HepG2 (cell line): ENCODE measurements around the gene CSNK2A1. TPM values are rescaled to one million over a fixed set of nuclear protein-coding genes. Genes with fewer than 3 reads are reported as not detected.
A peak's percentile ranks its signal among the peaks of the same experiment; 100 is the strongest.

Experiments used
- ATRX ChIP-seq: sonication (generic); formaldehyde crosslinking; IDR thresholded peaks from 2 replicates; pipeline ENCODE4 v1.4.0; 2020; ENCODE audit warnings: missing genetic modification reagents, borderline replicate concordance
- CENPX ChIP-seq: sonication (generic); formaldehyde crosslinking; IDR thresholded peaks from 2 replicates; pipeline ENCODE4 v1.9.0; 2021; ENCODE audit warnings: mild to moderate bottlenecking, missing genetic modification reagents, moderate library complexity
- HMGXB4 ChIP-seq, 2 experiments: sonication (generic) in 1 of 2; formaldehyde crosslinking in 1 of 2; IDR thresholded peaks; 2 replicates each; pipeline versions ENCODE4 v1.4.0 to v1.6.1; 2018 to 2020; ENCODE audit warnings: missing genetic modification reagents in 2 of 2, borderline replicate concordance in 1 of 2, low read depth in 1 of 2, mild to moderate bottlenecking in 1 of 2, missing biosample characterization in 1 of 2
- HOMEZ ChIP-seq: IDR thresholded peaks from 2 replicates; pipeline ENCODE4 v1.6.1; 2016; ENCODE audit warnings: low read depth
- SP2 ChIP-seq: sonication (generic); formaldehyde crosslinking; IDR thresholded peaks from 2 replicates; pipeline ENCODE4 v1.5.1; 2020; ENCODE audit warnings: mild to moderate bottlenecking, missing genetic modification reagents
- THAP7 ChIP-seq: sonication (generic); formaldehyde crosslinking; IDR thresholded peaks from 2 replicates; pipeline ENCODE4 v1.8.1; 2023; ENCODE audit warnings: mild to moderate bottlenecking, missing genetic modification reagents
- TMF1 ChIP-seq: sonication (generic); formaldehyde crosslinking; IDR thresholded peaks from 2 replicates; pipeline ENCODE4 v1.8.1; 2022; ENCODE audit warnings: low read depth, missing genetic modification reagents
- ZFAT ChIP-seq: sonication (generic); formaldehyde crosslinking; conservative IDR thresholded peaks from 2 replicates; pipeline ENCODE4 v1.8.1; 2023; ENCODE audit warnings: missing genetic modification reagents, inconsistent platforms
- ZNF549 ChIP-seq: sonication (generic); formaldehyde crosslinking; IDR thresholded peaks from 2 replicates; pipeline ENCODE4 v1.5.0; 2020; ENCODE audit warnings: missing genetic modification reagents
- ZNF605 ChIP-seq: sonication (generic); formaldehyde crosslinking; IDR thresholded peaks from 2 replicates; pipeline ENCODE4 v1.8.0; 2022; ENCODE audit warnings: mild to moderate bottlenecking, missing genetic modification reagents
- ZNF646 ChIP-seq: sonication (generic); formaldehyde crosslinking; IDR thresholded peaks from 2 replicates; pipeline ENCODE4 v1.9.0; 2021; ENCODE audit warnings: mild to moderate bottlenecking, missing genetic modification reagents
- ZNF709 ChIP-seq: sonication (generic); formaldehyde crosslinking; IDR thresholded peaks from 2 replicates; pipeline ENCODE4 v1.5.0; 2020; ENCODE audit warnings: mild to moderate bottlenecking, missing genetic modification reagents
- ZNF766 ChIP-seq: sonication (generic); formaldehyde crosslinking; IDR thresholded peaks from 2 replicates; pipeline ENCODE4 v1.5.0; 2020; ENCODE audit warnings: missing genetic modification reagents, borderline replicate concordance
- polyA plus RNA-seq, 8 experiments: library from polyadenylated mRNA; depleted of rRNA in 3 of 8; stranded (reverse) in 7 of 8; unstranded in 1 of 8; fragments of >200 nt; fragmentation: Illumina TruSeq in 4 of 8; extraction: Trizol in 4 of 8; gene quantifications; 2 replicates each; pipeline versions ENCODE4 v1.2.1 to v1.2.3, GENCODE V29; 2011 to 2016; ENCODE audit warnings: low read depth in 4 of 8, missing spikeins in 1 of 8, mixed read lengths in 1 of 8; ENCODE audit not compliant: insufficient read depth in 1 of 8
- total RNA-seq, 5 experiments: library from RNA; depleted of rRNA; stranded (reverse); fragments of >200 nt; fragmentation: Illumina TruSeq; extraction: Trizol; gene quantifications; 2 replicates each; pipeline ENCODE4 v1.2.3, GENCODE V29; 2016; ENCODE audit warnings: low read depth in 1 of 5
- TF ChIP-seq, protein P1 (sequence below): sonication (generic); formaldehyde crosslinking; IDR thresholded peaks from 2 replicates; pipeline ENCODE4 v1.5.0; 2020; ENCODE audit warnings: mild to moderate bottlenecking, missing genetic modification reagents

The CSNK2A1 gene
- total and polyA plus RNA-seq, 2 of the 13 experiments (the other 11 are each of a cell fraction or from before 2014, with no cell fraction given) = 153 to 231 TPM

GRCh38 chr20:542777-543368 is 717 bp downstream of the CSNK2A1 start (continued):
- 0 out of 2 replicates have a peak, but pooled peaks have one; percentile 29 for TF ChIP-seq ZNF646 (CRISPR knock-in tag)
- no peak for TF ChIP-seq THAP7 (CRISPR knock-in tag)
- no peak for TF ChIP-seq HOMEZ
- no peak for TF ChIP-seq TMF1
- TF ChIP-seq HMGXB4 (CRISPR knock-in tag; IDR thresholded peaks at IDR 0.05; ENCODE audit: borderline replicate concordance in 1 of 2, low read depth in 1 of 2) = no peak
- no peak for TF ChIP-seq ATRX (CRISPR knock-in tag)
- TF ChIP-seq, protein P1, sequence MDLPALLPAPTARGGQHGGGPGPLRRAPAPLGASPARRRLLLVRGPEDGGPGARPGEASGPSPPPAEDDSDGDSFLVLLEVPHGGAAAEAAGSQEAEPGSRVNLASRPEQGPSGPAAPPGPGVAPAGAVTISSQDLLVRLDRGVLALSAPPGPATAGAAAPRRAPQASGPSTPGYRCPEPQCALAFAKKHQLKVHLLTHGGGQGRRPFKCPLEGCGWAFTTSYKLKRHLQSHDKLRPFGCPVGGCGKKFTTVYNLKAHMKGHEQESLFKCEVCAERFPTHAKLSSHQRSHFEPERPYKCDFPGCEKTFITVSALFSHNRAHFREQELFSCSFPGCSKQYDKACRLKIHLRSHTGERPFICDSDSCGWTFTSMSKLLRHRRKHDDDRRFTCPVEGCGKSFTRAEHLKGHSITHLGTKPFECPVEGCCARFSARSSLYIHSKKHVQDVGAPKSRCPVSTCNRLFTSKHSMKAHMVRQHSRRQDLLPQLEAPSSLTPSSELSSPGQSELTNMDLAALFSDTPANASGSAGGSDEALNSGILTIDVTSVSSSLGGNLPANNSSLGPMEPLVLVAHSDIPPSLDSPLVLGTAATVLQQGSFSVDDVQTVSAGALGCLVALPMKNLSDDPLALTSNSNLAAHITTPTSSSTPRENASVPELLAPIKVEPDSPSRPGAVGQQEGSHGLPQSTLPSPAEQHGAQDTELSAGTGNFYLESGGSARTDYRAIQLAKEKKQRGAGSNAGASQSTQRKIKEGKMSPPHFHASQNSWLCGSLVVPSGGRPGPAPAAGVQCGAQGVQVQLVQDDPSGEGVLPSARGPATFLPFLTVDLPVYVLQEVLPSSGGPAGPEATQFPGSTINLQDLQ (CRISPR knock-in tag) = no peak
- TF ChIP-seq ZNF709 (CRISPR knock-in tag) = no peak
- no peak for TF ChIP-seq SP2 (CRISPR knock-in tag)
- TF ChIP-seq ZNF605 (CRISPR knock-in tag) = no peak
- TF ChIP-seq ZNF549 (CRISPR knock-in tag) = no peak
- no peak for TF ChIP-seq ZNF766 (CRISPR knock-in tag)
- no peak for TF ChIP-seq ZFAT (CRISPR knock-in tag)
- TF ChIP-seq CENPX (CRISPR knock-in tag) = no peak
